OCI-LY3 (cell line): ENCODE data around the gene NFATC2IP.
"Not testable (repeated sequence)": the region's sequence is repeated elsewhere in the genome, so short reads cannot be mapped to it uniquely, and the experiment has no call there.

ENCODE experiments used
- H2AFZ ChIP-seq: fragments of 200-600, 300-600 bp; shearing (Covaris generic); 2 replicates; pipeline ENCODE4 v1.6.0; 2014; ENCODE audit warnings: antibody characterized with exemption, low read depth, low read length
- H3K27ac ChIP-seq: fragments of 200-600, 300-600 bp; sonication (generic); 2 replicates; pipeline ENCODE4 v1.5.1; 2014; ENCODE audit warnings: mild to moderate bottlenecking, low read length, moderate library complexity, mixed read lengths
- H3K27me3 ChIP-seq: fragments of 200-600, 300-600 bp; sonication (generic); 2 replicates; pipeline ENCODE4 v1.6.1; 2014; ENCODE audit warnings: low read depth, low read length, mixed read lengths
- H3K36me3 ChIP-seq: fragments of 200-600, 300-600 bp; sonication (generic); replicated peaks from 2 replicates; pipeline ENCODE3; 2014; ENCODE audit warnings: low read depth, low read length, mixed read lengths
- H3K4me1 ChIP-seq: fragments of 300-600, 200-600 bp; sonication (generic); 2 replicates; pipeline ENCODE4 v1.6.1; 2014; ENCODE audit warnings: low read length, mixed read lengths
- H3K4me2 ChIP-seq: fragments of 200-600, 300-600 bp; sonication (generic); 2 replicates; pipeline ENCODE4 v1.6.1; 2014; ENCODE audit warnings: low read length, mixed read lengths
- H3K4me3 ChIP-seq: fragments of 300-600, 200-600 bp; sonication (generic); 2 replicates; pipeline ENCODE4 v1.5.1; 2014; ENCODE audit warnings: antibody characterized with exemption, mild to moderate bottlenecking, low read length, moderate library complexity
- H3K79me2 ChIP-seq: fragments of 300-600, 200-600 bp; shearing (Covaris generic); 2 replicates; pipeline ENCODE4 v1.6.1; 2014; ENCODE audit warnings: mild to moderate bottlenecking, low read length, mixed read lengths
- H3K9ac ChIP-seq: fragments of 300-600, 200-600 bp; shearing (Covaris generic); 2 replicates; pipeline ENCODE4 v1.6.0; 2014; ENCODE audit warnings: mild to moderate bottlenecking, low read length, moderate library complexity
- H3K9me3 ChIP-seq: fragments of 200-600, 300-600 bp; shearing (Covaris generic); 2 replicates; pipeline ENCODE4 v1.6.1; 2014; ENCODE audit warnings: low read length, mixed read lengths; ENCODE audit not compliant: insufficient read depth
- H4K20me1 ChIP-seq: fragments of 200-600, 300-600 bp; sonication (generic); 2 replicates; pipeline ENCODE4 v1.6.1; 2016; ENCODE audit warnings: low read length, mixed read lengths; ENCODE audit not compliant: insufficient read depth
- EZH2phosphoT487 ChIP-seq: fragments of 200-600 bp; shearing (Covaris generic); IDR thresholded peaks from 2 replicates; pipeline ENCODE4 v1.6.1; 2018; ENCODE audit warnings: antibody characterized with exemption, mixed run types, low read depth
- TF ChIP-seq, protein P1 (sequence below): fragments of 200-600, 300-600 bp; sonication (generic); IDR thresholded peaks from 2 replicates; pipeline ENCODE4 v1.5.1; 2014; ENCODE audit warnings: antibody characterized with exemption, low read length, low read depth

The NFATC2IP gene

DNA sequence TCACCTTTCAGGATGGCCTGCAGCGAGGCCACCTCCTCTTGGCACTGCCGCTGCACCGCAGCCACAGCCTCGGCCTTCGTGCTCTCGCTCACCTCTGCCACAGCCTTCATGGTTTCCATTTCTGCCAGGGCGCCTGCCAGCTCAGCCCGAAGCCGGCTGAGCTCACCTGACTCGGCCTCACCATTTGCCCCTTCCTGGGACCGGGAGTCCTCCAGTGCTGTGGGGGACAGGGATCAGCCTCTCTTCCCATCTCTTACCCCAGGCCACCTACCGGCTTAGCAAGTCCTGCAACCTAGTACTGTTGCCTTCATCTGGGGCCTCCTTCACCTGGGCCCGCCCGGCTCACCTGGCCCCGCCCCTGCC, 26.4 kb upstream of the NFATC2IP start:
- no peaks in the 10 kb centered on the region for H3K9me3 ChIP-seq
- no peaks in the 10 kb centered on the region for H4K20me1 ChIP-seq
- no peaks in the 10 kb centered on the region for H3K79me2 ChIP-seq
- peak overlapping the region; percentile 68 for H3K9ac ChIP-seq
- H2AFZ ChIP-seq = no peak overlapping the region
- peaks cover 7% of the 10 kb centered on the region for H3K36me3 ChIP-seq
- H3K4me3 ChIP-seq = peak overlapping the region; percentile 98
- no peak for TF ChIP-seq EZH2phosphoT487
- TF ChIP-seq, protein P1, sequence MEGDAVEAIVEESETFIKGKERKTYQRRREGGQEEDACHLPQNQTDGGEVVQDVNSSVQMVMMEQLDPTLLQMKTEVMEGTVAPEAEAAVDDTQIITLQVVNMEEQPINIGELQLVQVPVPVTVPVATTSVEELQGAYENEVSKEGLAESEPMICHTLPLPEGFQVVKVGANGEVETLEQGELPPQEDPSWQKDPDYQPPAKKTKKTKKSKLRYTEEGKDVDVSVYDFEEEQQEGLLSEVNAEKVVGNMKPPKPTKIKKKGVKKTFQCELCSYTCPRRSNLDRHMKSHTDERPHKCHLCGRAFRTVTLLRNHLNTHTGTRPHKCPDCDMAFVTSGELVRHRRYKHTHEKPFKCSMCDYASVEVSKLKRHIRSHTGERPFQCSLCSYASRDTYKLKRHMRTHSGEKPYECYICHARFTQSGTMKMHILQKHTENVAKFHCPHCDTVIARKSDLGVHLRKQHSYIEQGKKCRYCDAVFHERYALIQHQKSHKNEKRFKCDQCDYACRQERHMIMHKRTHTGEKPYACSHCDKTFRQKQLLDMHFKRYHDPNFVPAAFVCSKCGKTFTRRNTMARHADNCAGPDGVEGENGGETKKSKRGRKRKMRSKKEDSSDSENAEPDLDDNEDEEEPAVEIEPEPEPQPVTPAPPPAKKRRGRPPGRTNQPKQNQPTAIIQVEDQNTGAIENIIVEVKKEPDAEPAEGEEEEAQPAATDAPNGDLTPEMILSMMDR = no peak
- H3K4me1 ChIP-seq = peaks cover 14% of the 10 kb centered on the region
- peak overlapping the region; percentile 92 for H3K27ac ChIP-seq
- peak overlapping the region; percentile 93 for H3K4me2 ChIP-seq
- no peaks in the 10 kb centered on the region for H3K27me3 ChIP-seq

DNA sequence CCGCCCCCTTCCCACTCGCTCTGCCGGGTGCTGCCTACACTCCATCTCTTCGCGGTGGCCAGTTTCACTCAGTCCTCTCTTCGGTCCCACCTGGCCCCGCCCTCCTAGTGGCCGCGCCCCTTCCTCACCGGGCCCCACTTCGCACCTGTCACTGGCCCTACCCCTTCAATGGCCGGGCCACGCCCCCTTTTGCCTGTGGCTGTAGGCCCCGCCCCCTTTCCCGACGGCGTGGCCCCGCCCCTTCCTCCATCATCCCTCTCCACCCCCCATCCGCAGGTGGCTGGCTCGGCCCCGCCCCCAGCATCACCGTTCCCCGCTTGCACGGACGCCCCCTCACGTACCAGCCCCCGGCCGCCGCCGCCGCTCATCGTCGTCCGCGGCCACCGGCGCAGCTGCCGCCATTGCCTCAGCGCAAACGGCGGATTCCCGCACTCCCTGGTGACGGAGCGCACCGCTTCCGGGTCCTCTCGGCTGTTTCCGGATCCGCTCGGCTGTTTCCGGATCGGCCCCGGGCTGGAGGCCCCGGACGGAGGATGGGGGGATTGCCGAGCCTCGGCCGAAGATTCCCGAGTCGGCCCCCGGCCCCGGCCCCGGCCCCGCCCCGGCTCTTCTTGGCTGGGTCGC, 25.9 kb upstream of the NFATC2IP start, which contains the start of gene RABEP2:
Gene RABEP2, minus strand, starts transcription at position 477 of the 624 bp plus-strand sequence. Its CDS starts 75 bp downstream, at position 402.
- no peaks in the 10 kb centered on the region for H3K79me2 ChIP-seq
- H3K4me1 ChIP-seq = peaks cover 14% of the 10 kb centered on the region
- peak within 1 kb of the TSS; percentile 97 for H3K9ac ChIP-seq
- peak within 1 kb of the TSS; percentile 98 for H3K4me3 ChIP-seq
- no peaks in the 10 kb centered on the region for H3K9me3 ChIP-seq
- H2AFZ ChIP-seq = peak within 1 kb of the TSS; percentile 90
- peak within 1 kb of the TSS; percentile 92 for H3K27ac ChIP-seq
- TF ChIP-seq, protein P1 = no peak
- TF ChIP-seq EZH2phosphoT487 = no peak
- H4K20me1 ChIP-seq = no peaks in the 10 kb centered on the region
- H3K36me3 ChIP-seq = peaks cover 4% of the 10 kb centered on the region
- H3K4me2 ChIP-seq = peak within 1 kb of the TSS; percentile 100
- no peaks in the 10 kb centered on the region for H3K27me3 ChIP-seq

DNA sequence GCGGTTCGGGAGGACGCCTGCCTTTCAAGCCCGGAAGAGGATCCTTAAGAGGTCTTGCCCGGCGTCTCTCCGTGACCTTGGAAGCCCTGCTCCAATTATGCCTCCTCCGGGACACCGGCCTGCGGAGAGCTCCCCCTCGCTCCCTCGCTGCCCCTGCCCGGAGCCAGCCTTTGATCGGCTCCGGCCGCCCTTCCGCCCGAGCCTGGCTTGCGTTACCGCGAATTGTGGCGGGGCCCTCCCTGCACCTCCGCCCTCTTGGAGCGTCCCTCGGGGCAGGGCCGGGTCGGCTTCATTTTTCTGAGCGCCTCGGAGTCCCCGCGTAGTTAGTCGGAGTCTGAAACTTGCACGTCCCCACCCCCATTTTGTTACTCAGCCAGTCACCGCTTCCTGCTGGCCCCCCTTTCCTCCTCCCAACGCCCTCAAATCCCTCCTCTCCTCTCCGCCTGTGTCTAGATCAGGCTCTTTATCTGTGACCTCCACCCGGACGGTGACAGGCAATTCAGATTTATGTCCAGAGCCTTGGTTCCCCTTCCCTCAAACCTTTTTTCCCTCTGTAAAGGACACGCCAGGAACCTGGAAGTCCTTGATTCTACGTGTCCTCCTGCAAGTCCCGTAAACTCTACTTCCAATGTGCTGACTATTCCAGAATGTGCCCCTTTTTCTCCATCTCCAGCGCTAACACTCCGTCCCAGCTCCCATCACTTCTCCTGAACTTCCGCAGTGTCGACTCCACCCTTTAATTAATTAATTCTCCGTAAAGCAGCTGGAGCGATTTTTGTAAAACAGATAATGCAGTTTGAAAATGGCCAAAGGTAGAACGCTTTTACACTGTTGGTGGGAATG, 25.1 kb upstream of the NFATC2IP start:
- TF ChIP-seq, protein P1 = no peak
- TF ChIP-seq EZH2phosphoT487 = no peak
- peak overlapping the region; percentile 92 for H3K27ac ChIP-seq
- no peaks in the 10 kb centered on the region for H3K79me2 ChIP-seq
- H3K9ac ChIP-seq = peak overlapping the region; percentile 97
- H3K4me1 ChIP-seq = peaks cover 19% of the 10 kb centered on the region
- peak overlapping the region; percentile 98 for H3K4me3 ChIP-seq
- peak overlapping the region; percentile 100 for H3K4me2 ChIP-seq
- H3K27me3 ChIP-seq = no peaks in the 10 kb centered on the region
- peak overlapping the region; percentile 55; the same call in 1 of the 2 replicates for H2AFZ ChIP-seq
- H3K36me3 ChIP-seq = peaks cover 4% of the 10 kb centered on the region
- H4K20me1 ChIP-seq = no peaks in the 10 kb centered on the region
- no peaks in the 10 kb centered on the region for H3K9me3 ChIP-seq

DNA sequence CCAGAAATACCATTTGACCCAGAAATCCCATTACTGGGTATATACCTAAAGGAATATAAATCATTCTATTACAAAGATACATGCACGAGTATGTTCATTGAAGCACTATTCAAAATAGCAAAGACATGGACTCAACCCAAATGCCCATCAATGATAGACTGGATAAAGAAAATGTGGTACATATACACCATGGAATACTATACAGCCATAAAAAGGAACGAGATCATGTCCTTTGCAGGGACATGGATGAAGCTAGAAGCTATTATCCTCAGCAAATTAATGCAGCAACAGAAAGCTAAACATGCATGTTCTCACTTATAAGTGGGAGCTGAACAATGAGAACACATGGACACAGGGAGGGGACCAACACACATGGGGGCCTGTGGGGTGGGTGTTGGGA, 24.5 kb upstream of the NFATC2IP start:
- not testable (repeated sequence) for H3K27me3 ChIP-seq, H4K20me1 ChIP-seq, H3K27ac ChIP-seq, H3K36me3 ChIP-seq, H2AFZ ChIP-seq, H3K79me2 ChIP-seq, H3K9me3 ChIP-seq
- Histone ChIP-seq H3K4me3 (peak overlapping the region; percentile 98), H3K9ac (peak overlapping the region; percentile 97), H3K4me2 (peak overlapping the region; percentile 100), H3K4me1 (peaks cover 26% of the 10 kb centered on the region)
